Neural progenitor cell (in vitro differentiated cells): ENCODE results near the gene DISC1.

Source experiments
- CTCF ChIP-seq: fragments of 200-600 bp; sonication (generic); IDR thresholded peaks from 2 replicates; pipeline ENCODE4 v1.5.1; 2017; ENCODE audit warnings: antibody characterized with exemption, mild to moderate bottlenecking
- EZH2 ChIP-seq: fragments of 200-600 bp; sonication (generic); IDR thresholded peaks from 2 replicates; pipeline ENCODE4 v1.6.1; 2017; ENCODE audit warnings: antibody characterized with exemption, mild to moderate bottlenecking, moderate library complexity

- no peak for TF ChIP-seq CTCF
- TF ChIP-seq EZH2 = no peak
Measured at GRCh38 chr1:231694075-231694431, 67.5 kb downstream of the DISC1 start.
